Measurements from ENCODE around the gene EGFLAM.

EGFLAM gene

GRCh38 chr5:38258319-38259061 lies at the start of gene EGFLAM:
Gene EGFLAM (plus strand): TSS chr5:38258559. CDS start chr5:38258755, 196 bp downstream.
- DNase-seq (ENCODE audit: low read depth in 2 of 2, low spot score in 1 of 2), result no peak

GRCh38 chr5:38208782-38209378 lies 49.5 kb upstream of the EGFLAM start:
- no peak for DNase-seq (ENCODE audit: low read depth in 2 of 2, low spot score in 1 of 2)

- DNase-seq (ENCODE audit: low read depth in 2 of 2, low spot score in 1 of 2), result no peak
Measured at GRCh38 chr5:38210676-38211353, 47.5 kb upstream of the EGFLAM start.

GRCh38 chr5:38211354-38211710 lies 47.0 kb upstream of the EGFLAM start:
- DNase-seq (ENCODE audit: low read depth in 2 of 2, low spot score in 1 of 2), result no peak

- no peak for DNase-seq (ENCODE audit: low read depth in 2 of 2, low spot score in 1 of 2)
Measured at GRCh38 chr5:38212307-38212706, 46.1 kb upstream of the EGFLAM start.

- no peak for DNase-seq (ENCODE audit: low read depth in 2 of 2, low spot score in 1 of 2)
Measured at GRCh38 chr5:38226091-38226490, 32.3 kb upstream of the EGFLAM start.

- DNase-seq (ENCODE audit: low read depth in 2 of 2, low spot score in 1 of 2), result no peak
Measured at GRCh38 chr5:38228914-38229313, 29.4 kb upstream of the EGFLAM start.

GRCh38 chr5:38234737-38235136 lies 23.6 kb upstream of the EGFLAM start:
- DNase-seq (ENCODE audit: low read depth in 2 of 2, low spot score in 1 of 2), result no peak

- no peak for DNase-seq (ENCODE audit: low read depth in 2 of 2, low spot score in 1 of 2)
Measured at GRCh38 chr5:38237681-38238080, 20.7 kb upstream of the EGFLAM start.

GRCh38 chr5:38240212-38240611 lies 18.1 kb upstream of the EGFLAM start:
- no peak for DNase-seq (ENCODE audit: low read depth in 2 of 2, low spot score in 1 of 2)

GRCh38 chr5:38241655-38242054 lies 16.7 kb upstream of the EGFLAM start:
- DNase-seq (ENCODE audit: low read depth in 2 of 2, low spot score in 1 of 2), result no peak

- no peak for DNase-seq (ENCODE audit: low read depth in 2 of 2, low spot score in 1 of 2)
Measured at GRCh38 chr5:38245307-38245706, 13.1 kb upstream of the EGFLAM start.

- no peak for DNase-seq (ENCODE audit: low read depth in 2 of 2, low spot score in 1 of 2)
Measured at GRCh38 chr5:38249301-38249700, 9.1 kb upstream of the EGFLAM start.

- DNase-seq (ENCODE audit: low read depth in 2 of 2, low spot score in 1 of 2), result no peak
Measured at GRCh38 chr5:38249812-38250211, 8.5 kb upstream of the EGFLAM start.

GRCh38 chr5:38250763-38251448 lies 7.5 kb upstream of the EGFLAM start:
- no peak for DNase-seq (ENCODE audit: low read depth in 2 of 2, low spot score in 1 of 2)

- no peak for DNase-seq (ENCODE audit: low read depth in 2 of 2, low spot score in 1 of 2)
Measured at GRCh38 chr5:38253759-38254158, 4.6 kb upstream of the EGFLAM start.

- no peak for DNase-seq (ENCODE audit: low read depth in 2 of 2, low spot score in 1 of 2)
Measured at GRCh38 chr5:38257308-38258041, 884 bp upstream of the EGFLAM start.

- no peak for DNase-seq (ENCODE audit: low read depth in 2 of 2, low spot score in 1 of 2)
Measured at GRCh38 chr5:38258042-38258318, 379 bp upstream of the EGFLAM start.

GRCh38 chr5:38259062-38259808 lies 876 bp downstream of the EGFLAM start:
- no peak for DNase-seq (ENCODE audit: low read depth in 2 of 2, low spot score in 1 of 2)

- DNase-seq (ENCODE audit: low read depth in 2 of 2, low spot score in 1 of 2), result no peak
Measured at GRCh38 chr5:38259809-38260160, 1.4 kb downstream of the EGFLAM start.

GRCh38 chr5:38263983-38264382 lies 5.6 kb downstream of the EGFLAM start:
- DNase-seq (ENCODE audit: low read depth in 2 of 2, low spot score in 1 of 2), result no peak

Measured in stimulated activated CD8-positive, alpha-beta memory T cell treated with anti-CD3 and anti-CD28 coated beads, Interleukin-4, amount 100 ng/mL, for 4 hours (primary cell).